ENCODE data around the gene KCNJ5. TPM values are rescaled to one million over a fixed set of nuclear protein-coding genes. Genes with fewer than 3 reads are reported as not detected.

The KCNJ5 gene
- polyA plus RNA-seq, 2 of the 4 experiments (the other 2 are of a cell fraction), result 0.04 TPM; not detected in 1

DNA sequence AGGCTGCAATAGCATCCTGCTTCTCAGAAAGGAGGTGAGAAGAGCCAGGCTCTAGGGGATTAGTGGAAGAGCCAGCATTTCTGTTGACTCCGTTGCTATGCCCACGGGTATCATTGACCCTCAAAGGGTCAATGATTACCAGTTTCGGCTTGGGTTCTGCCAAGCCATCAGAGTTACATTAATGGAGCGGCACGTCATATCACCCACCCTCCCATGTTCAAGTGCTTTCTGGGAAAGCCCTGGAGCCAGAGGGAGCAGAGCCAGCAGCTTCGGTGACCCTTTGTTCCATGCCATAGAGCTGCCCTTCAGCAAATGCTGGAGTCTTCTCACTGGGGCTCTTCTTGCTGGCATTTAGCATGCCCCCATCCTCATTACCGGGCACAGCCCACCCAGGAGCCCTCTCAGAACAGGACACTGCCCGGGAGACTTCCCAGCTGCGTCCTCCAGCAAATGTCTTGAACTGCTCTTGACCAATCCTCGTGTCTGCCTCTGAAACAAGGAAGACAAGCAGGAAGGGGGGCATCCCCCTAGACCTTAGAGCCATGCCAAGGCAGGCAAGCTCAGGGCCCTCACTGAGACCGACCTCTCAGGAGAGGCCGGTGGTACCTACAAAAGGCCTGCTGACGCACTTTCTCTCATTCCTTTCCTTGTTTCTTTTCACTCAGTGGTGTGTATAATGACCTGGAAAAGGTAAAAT lies 38.7 kb upstream of the KCNJ5 start:
- Histone ChIP-seq H3K4me2 (no peak overlapping the region), H3K9me3 (no peaks in the 10 kb centered on the region), H3K27ac (no peak overlapping the region), H3K4me3 (no peak overlapping the region), H3K4me1 (no peaks in the 10 kb centered on the region)
- DNase-seq (ENCODE audit: low read depth in 1 of 2, low spot score in 1 of 2) (no peak), ATAC-seq (no peak), FAIRE-seq (no peak)
- 46% methylated on average over 10 of the region's 13 CpGs for WGBS (ENCODE audit: missing lambda C conversion rate)
- ChIA-PET CTCF (interaction anchor here (0.8 to 4.1 kb wide), 2 partner anchors 21 to 695 kb away, joined by 4 to 12 read pairs; no protein-coding TSS in a partner anchor), POLR2A (no interaction called here)
- no peak for TF ChIP-seq BCL3 (IDR thresholded peaks at IDR 0.05)
- TF ChIP-seq KDM1A (IDR thresholded peaks at IDR 0.05; ENCODE audit: low read depth), result no peak
- TF ChIP-seq ZC3H11A (IDR thresholded peaks at IDR 0.05), result no peak
- no peak for TF ChIP-seq NR3C1 (IDR thresholded peaks at IDR 0.05)
- TF ChIP-seq ZNF302 (CRISPR knock-in tag; IDR thresholded peaks at IDR 0.05), result no peak
- TF ChIP-seq RNF2 (IDR thresholded peaks at IDR 0.05; ENCODE audit: borderline replicate concordance, low read depth), result no peak
- TF ChIP-seq HOXB13 (CRISPR knock-in tag; IDR thresholded peaks at IDR 0.05; ENCODE audit: low read depth), result no peak

- no peak overlapping the region for H3K4me3 ChIP-seq
- FAIRE-seq (no peak), DNase-seq (ENCODE audit: low read depth in 1 of 2, low spot score in 1 of 2) (no peak), ATAC-seq (no peak)
- CTCF ChIA-PET, result interaction anchor here (0.8 to 4.1 kb wide), 2 partner anchors 23 to 696 kb away, joined by 4 to 12 read pairs; no protein-coding TSS in a partner anchor
- WGBS (ENCODE audit: missing lambda C conversion rate), result 76% methylated on average over 5 of the region's 6 CpGs
- no peak overlapping the region for H3K27ac ChIP-seq
- H3K4me2 ChIP-seq, result no peak overlapping the region
- TF ChIP-seq HMGXB4 (CRISPR knock-in tag; IDR thresholded peaks at IDR 0.05; ENCODE audit: borderline replicate concordance) (no peak), BHLHE40 (IDR thresholded peaks at IDR 0.05; ENCODE audit: low read depth, low read length) (no peak), FOSB (CRISPR knock-in tag; IDR thresholded peaks at IDR 0.05) (no peak), KDM5A (IDR thresholded peaks at IDR 0.05) (no peak), HDAC2 (IDR thresholded peaks at IDR 0.05) (no peak), SMC3 (IDR thresholded peaks at IDR 0.05) (no peak), NPAS2 (CRISPR knock-in tag; IDR thresholded peaks at IDR 0.05; ENCODE audit: borderline replicate concordance) (no peak), KDM1A (IDR thresholded peaks at IDR 0.05; ENCODE audit: low read depth) (no peak), SREBF2 (IDR thresholded peaks at IDR 0.05) (no peak)
- H3K4me1 ChIP-seq, result no peaks in the 10 kb centered on the region
- H3K9me3 ChIP-seq, result no peaks in the 10 kb centered on the region
- POLR2A ChIA-PET, result no interaction called here
These were observed 37.6 kb upstream of the KCNJ5 start for GRCh38 chr11:128853559-128853958.

GRCh38 chr11:128854841-128855240 lies 36.3 kb upstream of the KCNJ5 start:
- TF ChIP-seq FOSL2 (IDR thresholded peaks at IDR 0.05), result no peak
- no peak for TF ChIP-seq FOSL2 (CRISPR knock-in tag; IDR thresholded peaks at IDR 0.05)
- TF ChIP-seq EHF (CRISPR knock-in tag; IDR thresholded peaks at IDR 0.05), result no peak
- TF ChIP-seq CHD4 (IDR thresholded peaks at IDR 0.05; ENCODE audit: borderline replicate concordance), result no peak
- Histone ChIP-seq H3K4me2 (no peak overlapping the region), H3K4me3 (no peak overlapping the region), H3K9me3 (no peaks in the 10 kb centered on the region), H3K27ac (no peak overlapping the region), H3K4me1 (no peaks in the 10 kb centered on the region)
- WGBS (ENCODE audit: missing lambda C conversion rate), result 51% methylated on average over 7 of the region's 7 CpGs
- FAIRE-seq (no peak), DNase-seq (ENCODE audit: low read depth in 1 of 2, low spot score in 1 of 2) (no peak), ATAC-seq (no peak)
- ChIA-PET POLR2A (interaction anchor here (0.5 kb wide), 1 partner anchor 533 kb away, joined by 3 read pairs; no protein-coding TSS in a partner anchor), CTCF (interaction anchor here (0.9 to 4.1 kb wide), 2 partner anchors 24 to 697 kb away, joined by 4 to 12 read pairs; no protein-coding TSS in a partner anchor)

Measured in A549 (cell line).